Mononuclear cell (primary cell): ENCODE data around the gene NLRP6. TPM values are rescaled to one million over a fixed set of nuclear protein-coding genes. Genes with fewer than 3 reads are reported as not detected.
"Not testable (repeated sequence)": the region's sequence is repeated elsewhere in the genome, so short reads cannot be mapped to it uniquely, and the experiment has no call there.

Source experiments
- H3K27me3 ChIP-seq: 2 replicates; pipeline ENCODE4 v1.6.0; 2011; ENCODE audit warnings: low read length, control low read depth; ENCODE audit not compliant: insufficient read depth
- H3K4me1 ChIP-seq: 2 replicates; pipeline ENCODE4 v1.5.1; 2011; ENCODE audit warnings: mild to moderate bottlenecking, low read length, control low read depth; ENCODE audit not compliant: insufficient read depth
- H3K4me3 ChIP-seq: 2 replicates; pipeline ENCODE4 v1.5.1; 2011; ENCODE audit warnings: mild to moderate bottlenecking, low read length, moderate library complexity
- H3K9me3 ChIP-seq: 2 replicates; pipeline ENCODE4 v1.5.1; 2011; ENCODE audit warnings: low read depth, mild to moderate bottlenecking, control low read depth, low read length
- total RNA-seq: library from RNA; depleted of rRNA; stranded (reverse); fragments of >200 nt; gene quantifications from one replicate; pipeline ENCODE4 v1.2.3, GENCODE V29; 2012

Gene NLRP6
- total RNA-seq, 1 donor, result 9.7 TPM

GRCh38 chr11:326842-327580 lies 48.8 kb downstream of the NLRP6 start:
- Histone ChIP-seq H3K4me3 (no peak overlapping the region), H3K27me3 (no peaks in the 10 kb centered on the region), H3K4me1 (peaks cover 65% of the 10 kb centered on the region), H3K9me3 (no peaks in the 10 kb centered on the region)

- H3K4me1 ChIP-seq, result peaks cover 65% of the 10 kb centered on the region
- no peaks in the 10 kb centered on the region for H3K27me3 ChIP-seq
- H3K4me3 ChIP-seq, result no peak overlapping the region
- no peaks in the 10 kb centered on the region for H3K9me3 ChIP-seq
These were observed 49.3 kb downstream of the NLRP6 start for GRCh38 chr11:327581-327923.

GRCh38 chr11:328012-328411 lies 49.8 kb downstream of the NLRP6 start:
- Histone ChIP-seq H3K4me3 (no peak overlapping the region), H3K27me3 (no peaks in the 10 kb centered on the region), H3K4me1 (peaks cover 65% of the 10 kb centered on the region), H3K9me3 (no peaks in the 10 kb centered on the region)

- peaks cover 65% of the 10 kb centered on the region for H3K4me1 ChIP-seq
- H3K4me3 ChIP-seq, H3K9me3 ChIP-seq, H3K27me3 ChIP-seq: not testable (repeated sequence)
These were observed 50.4 kb downstream of the NLRP6 start for GRCh38 chr11:328516-329100.

- Histone ChIP-seq H3K27me3 (no peaks in the 10 kb centered on the region), H3K4me3 (no peak overlapping the region), H3K4me1 (peaks cover 57% of the 10 kb centered on the region), H3K9me3 (no peaks in the 10 kb centered on the region)
These were observed 51.7 kb downstream of the NLRP6 start for GRCh38 chr11:329886-330253.

- H3K4me1 ChIP-seq, result peaks cover 57% of the 10 kb centered on the region
- no peaks in the 10 kb centered on the region for H3K27me3 ChIP-seq
- no peaks in the 10 kb centered on the region for H3K9me3 ChIP-seq
- no peak overlapping the region for H3K4me3 ChIP-seq
These were observed 52.1 kb downstream of the NLRP6 start for GRCh38 chr11:330307-330693.

GRCh38 chr11:330694-331357 lies 52.6 kb downstream of the NLRP6 start:
- no peaks in the 10 kb centered on the region for H3K27me3 ChIP-seq
- no peak overlapping the region for H3K4me3 ChIP-seq
- H3K4me1 ChIP-seq, result peaks cover 58% of the 10 kb centered on the region
- no peaks in the 10 kb centered on the region for H3K9me3 ChIP-seq

- Histone ChIP-seq H3K4me1 (peaks cover 58% of the 10 kb centered on the region), H3K9me3 (no peaks in the 10 kb centered on the region), H3K27me3 (no peaks in the 10 kb centered on the region), H3K4me3 (no peak overlapping the region)
These were observed 53.3 kb downstream of the NLRP6 start for GRCh38 chr11:331358-332060.

- H3K9me3 ChIP-seq, result no peaks in the 10 kb centered on the region
- H3K4me1 ChIP-seq, result peaks cover 50% of the 10 kb centered on the region
- no peak overlapping the region for H3K4me3 ChIP-seq
- H3K27me3 ChIP-seq, result no peaks in the 10 kb centered on the region
These were observed 54.7 kb downstream of the NLRP6 start for GRCh38 chr11:332651-333480.

GRCh38 chr11:333616-334263 lies 55.5 kb downstream of the NLRP6 start:
- not testable (repeated sequence) for H3K4me3 ChIP-seq, H3K27me3 ChIP-seq, H3K9me3 ChIP-seq
- H3K4me1 ChIP-seq, result peaks cover 45% of the 10 kb centered on the region

GRCh38 chr11:334264-334994 lies 56.2 kb downstream of the NLRP6 start:
- H3K27me3 ChIP-seq, result no peaks in the 10 kb centered on the region
- H3K9me3 ChIP-seq, result no peaks in the 10 kb centered on the region
- H3K4me1 ChIP-seq, result peaks cover 41% of the 10 kb centered on the region
- no peak overlapping the region for H3K4me3 ChIP-seq
